GM13977 (cell line): ENCODE measurements around the gene SHQ1.

Experiments
- DNase-seq: peaks from one replicate; pipeline ENCODE4 v3.0.0; 2012; ENCODE audit warnings: low spot score
- in situ Hi-C: fragments of 300-500 bp; cut with MboI; formaldehyde crosslinking; loops from one replicate; pipeline ENCODE4 v1.12.0; 2022; ENCODE audit warnings: low sequenced_read_pairs, low pct_unique_long_range_greater_than_20kb, mixed read lengths, inconsistent platforms; ENCODE audit not compliant: unreplicated experiment
- TF ChIP-seq, protein P1 (sequence below): IDR thresholded peaks from 2 replicates; pipeline ENCODE4 v1.5.1; 2012; ENCODE audit warnings: mild to moderate bottlenecking, control low read depth; ENCODE audit not compliant: insufficient read depth; ENCODE audit errors: extremely low read depth, missing control alignments

SHQ1 gene

DNA sequence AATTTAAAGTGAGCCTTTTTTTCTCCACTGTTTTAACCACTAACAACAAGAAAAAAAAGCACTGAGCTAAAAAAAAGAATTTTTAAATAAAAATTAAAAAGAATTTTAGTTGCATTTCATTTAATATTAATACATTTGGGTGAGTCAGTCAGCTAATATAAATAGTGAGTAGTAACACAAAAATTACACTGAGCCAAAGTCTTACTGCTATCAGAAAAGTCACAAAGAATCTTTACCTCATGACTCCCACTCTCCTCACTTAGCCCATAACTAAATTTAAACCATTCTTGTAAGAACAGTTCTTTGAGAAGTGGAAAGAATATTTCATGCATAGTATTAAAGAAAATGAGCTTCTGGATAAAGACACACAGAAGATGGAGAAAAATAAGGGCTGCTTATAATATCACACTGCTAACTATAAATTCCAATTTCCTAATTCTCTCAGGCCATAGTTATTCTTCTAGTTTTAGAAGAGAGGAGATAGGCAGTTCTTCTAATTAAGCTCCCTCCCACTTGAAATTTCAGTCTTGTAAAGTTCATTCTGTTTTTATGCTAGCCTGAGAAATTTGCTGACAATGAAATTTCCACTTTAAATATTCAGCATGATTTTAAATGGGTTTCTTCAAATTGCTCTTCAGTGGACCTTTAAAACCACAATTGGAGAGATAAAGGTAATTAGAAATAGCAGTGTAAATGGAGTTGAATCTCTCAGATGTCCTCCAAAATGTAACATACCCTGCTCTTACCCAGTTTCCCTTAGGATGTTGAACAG, 17.6 kb downstream of the SHQ1 start:
- DNase-seq, result no peak
- in situ Hi-C loops, result no loop called here

DNA sequence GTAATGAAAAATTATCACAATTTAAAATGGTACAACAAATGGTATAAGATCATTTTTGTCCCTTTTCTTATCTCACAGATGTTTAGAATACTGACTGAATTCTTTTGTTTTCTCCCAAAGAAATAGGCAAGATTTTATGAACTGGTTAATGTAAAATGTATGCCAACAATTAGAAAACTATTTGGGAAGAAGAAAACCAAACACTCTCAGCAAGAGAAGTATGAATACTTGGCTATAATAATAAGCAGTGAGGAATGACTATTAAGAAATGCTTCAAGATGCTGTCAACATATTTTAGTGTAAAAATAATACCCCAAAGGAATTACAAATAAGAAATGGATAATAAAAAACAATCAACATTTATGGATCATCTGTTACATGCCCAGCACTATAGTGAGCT, 18.5 kb downstream of the SHQ1 start:
- no peak for DNase-seq
- TF ChIP-seq, protein P1, sequence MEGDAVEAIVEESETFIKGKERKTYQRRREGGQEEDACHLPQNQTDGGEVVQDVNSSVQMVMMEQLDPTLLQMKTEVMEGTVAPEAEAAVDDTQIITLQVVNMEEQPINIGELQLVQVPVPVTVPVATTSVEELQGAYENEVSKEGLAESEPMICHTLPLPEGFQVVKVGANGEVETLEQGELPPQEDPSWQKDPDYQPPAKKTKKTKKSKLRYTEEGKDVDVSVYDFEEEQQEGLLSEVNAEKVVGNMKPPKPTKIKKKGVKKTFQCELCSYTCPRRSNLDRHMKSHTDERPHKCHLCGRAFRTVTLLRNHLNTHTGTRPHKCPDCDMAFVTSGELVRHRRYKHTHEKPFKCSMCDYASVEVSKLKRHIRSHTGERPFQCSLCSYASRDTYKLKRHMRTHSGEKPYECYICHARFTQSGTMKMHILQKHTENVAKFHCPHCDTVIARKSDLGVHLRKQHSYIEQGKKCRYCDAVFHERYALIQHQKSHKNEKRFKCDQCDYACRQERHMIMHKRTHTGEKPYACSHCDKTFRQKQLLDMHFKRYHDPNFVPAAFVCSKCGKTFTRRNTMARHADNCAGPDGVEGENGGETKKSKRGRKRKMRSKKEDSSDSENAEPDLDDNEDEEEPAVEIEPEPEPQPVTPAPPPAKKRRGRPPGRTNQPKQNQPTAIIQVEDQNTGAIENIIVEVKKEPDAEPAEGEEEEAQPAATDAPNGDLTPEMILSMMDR, result no peak
- in situ Hi-C loops, result loop anchor here (10.0 kb wide), 1 partner anchor 1105 kb away; the partner anchor contains the start of gene EIF4E3

More for the DNA sequence above, 17.6 kb downstream of the SHQ1 start:
- TF ChIP-seq, protein P1, result no peak

DNA sequence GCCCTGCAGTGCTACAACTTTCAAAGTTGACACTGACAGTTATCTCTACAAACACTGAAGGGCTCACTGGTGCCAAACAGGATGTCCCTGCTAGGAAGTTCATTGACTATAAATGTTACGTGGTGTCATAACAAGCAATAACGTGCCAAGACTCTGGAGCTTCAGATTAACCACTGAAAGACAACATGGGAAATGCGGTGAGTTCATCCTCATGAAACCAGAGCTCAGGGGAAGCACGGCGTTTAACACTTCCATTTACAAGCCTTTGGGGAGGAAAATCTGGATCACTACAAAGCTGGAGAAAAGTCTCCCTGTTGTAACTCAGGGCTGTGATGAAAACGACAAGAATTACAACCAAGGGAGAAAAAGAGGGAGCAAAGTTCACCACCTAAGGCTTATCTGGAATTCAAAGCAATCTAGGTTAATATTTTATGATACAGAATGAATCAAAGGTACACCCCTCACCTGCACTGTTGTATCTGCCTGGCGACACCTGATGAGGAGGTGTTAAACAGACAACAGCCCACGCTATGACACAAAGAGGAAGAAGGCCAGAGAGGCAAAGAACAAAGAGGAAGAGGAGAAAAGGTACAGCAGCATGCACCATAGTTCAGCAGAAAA, 27.0 kb downstream of the SHQ1 start:
- in situ Hi-C loops, result loop anchor here (10.0 kb wide), 1 partner anchor 1096 kb away; the partner anchor contains the start of gene EIF4E3
- DNase-seq, result peak; percentile 26
- TF ChIP-seq, protein P1, result no peak

DNA sequence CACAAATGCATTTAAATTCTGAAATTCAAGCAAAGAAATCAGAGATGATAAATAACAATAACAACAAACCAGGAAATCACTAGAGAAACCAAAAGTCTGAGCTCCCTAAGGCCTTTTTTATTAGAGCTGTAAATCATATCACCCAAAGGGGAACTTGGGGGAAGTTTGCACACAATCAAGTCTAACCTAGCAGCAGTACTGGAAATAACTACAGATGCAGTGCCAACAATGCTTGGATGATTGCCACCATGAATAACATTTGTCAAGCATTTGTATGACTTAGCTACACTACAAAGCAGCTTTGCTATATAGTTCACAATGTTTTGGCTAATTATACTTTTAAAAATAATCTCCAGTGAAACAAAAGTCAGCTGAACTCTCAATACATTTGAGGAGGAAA, 27.8 kb downstream of the SHQ1 start:
- in situ Hi-C loops, result loop anchor here (10.0 kb wide), 1 partner anchor 1096 kb away; the partner anchor contains the start of gene EIF4E3
- no peak for DNase-seq
- TF ChIP-seq, protein P1, result no peak

DNA sequence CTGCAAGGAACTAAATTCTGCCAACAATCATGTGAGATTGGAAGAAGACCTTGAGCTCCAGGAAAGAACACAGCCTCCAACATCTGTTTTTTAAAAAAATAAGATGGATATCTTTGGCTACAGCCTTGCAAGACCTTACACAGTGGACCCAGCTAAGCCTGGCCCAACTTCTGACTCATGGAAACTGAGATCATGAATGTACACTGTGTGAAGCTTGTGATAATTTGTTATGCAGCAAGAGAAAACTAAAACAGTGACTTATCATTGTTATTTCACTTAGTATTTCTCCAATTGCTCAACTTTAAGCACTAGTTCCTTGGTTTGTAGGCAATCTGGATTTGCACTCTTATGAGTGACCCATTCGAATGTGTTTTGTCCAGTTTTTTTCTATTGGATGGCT, 29.3 kb downstream of the SHQ1 start:
- DNase-seq, result no peak
- TF ChIP-seq, protein P1, result no peak
- in situ Hi-C loops, result no loop called here

DNA sequence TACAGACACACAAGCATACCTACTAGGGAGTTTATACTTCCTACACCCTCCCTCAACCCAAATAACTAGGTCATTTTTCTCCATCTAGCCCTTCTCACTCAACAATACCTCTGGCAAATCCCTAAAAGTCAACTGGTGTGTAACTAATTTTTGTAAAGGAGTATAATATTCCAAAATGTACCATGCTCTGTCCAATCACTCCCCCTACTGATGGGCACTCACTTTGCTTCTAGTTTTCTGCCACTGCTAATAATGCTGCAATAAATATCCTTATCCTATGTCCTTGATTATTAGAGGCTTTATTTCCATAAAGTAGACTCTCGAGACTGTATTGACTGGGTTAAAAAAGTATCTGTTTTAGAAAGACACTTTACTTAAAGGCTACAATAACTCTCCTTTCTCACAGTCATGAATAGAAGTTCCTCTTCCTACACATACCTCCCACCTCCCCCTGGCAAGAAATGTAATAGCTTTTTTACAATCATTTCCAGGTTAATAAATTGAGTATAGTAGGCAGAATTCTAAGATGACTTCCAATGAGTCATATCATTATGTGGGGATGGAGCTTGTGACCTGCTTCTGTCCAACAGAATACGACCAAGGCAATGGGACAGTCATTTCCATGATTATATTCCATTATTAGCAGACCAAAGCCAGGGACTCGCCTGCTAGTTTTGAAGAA, 30.0 kb downstream of the SHQ1 start:
- TF ChIP-seq, protein P1, result peak; percentile 66
- in situ Hi-C loops, result no loop called here
- no peak for DNase-seq
